WERI-Rb-1 (cell line): Measurements from ENCODE around the gene RPE65.
A peak's percentile ranks its signal among the peaks of the same experiment; 100 is the strongest.
"Not testable (repeated sequence)": the region's sequence is repeated elsewhere in the genome, so short reads cannot be mapped to it uniquely, and the experiment has no call there.

Experiments
- DNase-seq: peaks from one replicate; pipeline ENCODE4 v3.0.0-alpha.2; 2020
- H3K27ac ChIP-seq: fragments of 250-450 bp; sonication (Bioruptor Pico); 2 replicates; pipeline ENCODE4 v1.5.1; 2020; ENCODE audit warnings: mild to moderate bottlenecking, moderate library complexity
- H3K27me3 ChIP-seq: fragments of 250-450 bp; sonication (Bioruptor Pico); 2 replicates; pipeline ENCODE4 v1.5.1; 2021; ENCODE audit warnings: mild to moderate bottlenecking, low read depth, moderate library complexity; ENCODE audit not compliant: insufficient read depth, severe bottlenecking
- H3K36me3 ChIP-seq: fragments of 250-450 bp; sonication (Bioruptor Pico); 2 replicates; pipeline ENCODE4 v1.5.1; 2020; ENCODE audit warnings: mild to moderate bottlenecking, moderate library complexity
- H3K4me3 ChIP-seq: 2 replicates; pipeline ENCODE4 v1.5.1; 2011; ENCODE audit warnings: low read depth, mild to moderate bottlenecking, control low read depth, low read length
- H3K9me3 ChIP-seq: fragments of 250-450 bp; sonication (Bioruptor Pico); 2 replicates; pipeline ENCODE4 v1.5.1; 2021; ENCODE audit warnings: mild to moderate bottlenecking, moderate library complexity; ENCODE audit not compliant: severe bottlenecking
- CTCF ChIP-seq: IDR thresholded peaks from 2 replicates; pipeline ENCODE4 v1.5.1; 2011; ENCODE audit warnings: low read depth, mild to moderate bottlenecking, control low read depth, inconsistent platforms, low read length

The RPE65 gene

GRCh38 chr1:68479501-68479900 is 29.7 kb upstream of the RPE65 start:
- H3K9me3 ChIP-seq: no peaks in the 10 kb centered on the region
- H3K4me3 ChIP-seq: no peak overlapping the region
- no peak overlapping the region for H3K27ac ChIP-seq
- no peak for TF ChIP-seq CTCF
- no peaks in the 10 kb centered on the region for H3K27me3 ChIP-seq
- DNase-seq: no peak
- H3K36me3 ChIP-seq: peaks cover 64% of the 10 kb centered on the region

- no peak overlapping the region for H3K4me3 ChIP-seq
- no peak overlapping the region for H3K27ac ChIP-seq
- DNase-seq: no peak
- no peaks in the 10 kb centered on the region for H3K9me3 ChIP-seq
- H3K36me3 ChIP-seq: peaks cover 60% of the 10 kb centered on the region
- no peak for TF ChIP-seq CTCF
- no peaks in the 10 kb centered on the region for H3K27me3 ChIP-seq
Observed at GRCh38 chr1:68478662-68479061, 28.9 kb upstream of the RPE65 start.

- not testable (repeated sequence) for H3K27me3 ChIP-seq, H3K27ac ChIP-seq, DNase-seq, H3K4me3 ChIP-seq, H3K9me3 ChIP-seq
- peaks cover 42% of the 10 kb centered on the region for H3K36me3 ChIP-seq
Observed at GRCh38 chr1:68476626-68477025, 26.9 kb upstream of the RPE65 start.

DNA sequence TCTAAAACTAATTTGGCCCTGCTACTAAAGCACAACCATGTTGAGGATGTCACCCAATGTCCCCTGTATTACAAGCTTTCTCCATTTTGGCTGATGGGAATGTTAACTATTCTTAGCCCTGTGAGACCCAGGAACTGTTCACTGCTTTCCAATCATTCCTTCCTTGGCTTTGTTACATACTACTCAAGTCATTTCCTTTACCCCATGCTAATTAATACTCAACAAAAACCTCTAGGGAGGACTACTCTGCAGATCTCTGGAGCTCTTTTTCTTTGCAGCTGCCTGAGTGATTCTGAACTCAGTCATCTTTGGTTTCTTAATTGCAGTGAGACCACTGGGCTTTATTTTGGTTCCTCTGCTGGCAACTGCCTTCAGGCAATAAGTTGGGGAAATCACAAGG is 23.3 kb upstream of the RPE65 start:
- DNase-seq: no peak
- Histone ChIP-seq H3K4me3 (no peak overlapping the region), H3K36me3 (peaks cover 12% of the 10 kb centered on the region), H3K27ac (no peak overlapping the region), H3K27me3 (no peaks in the 10 kb centered on the region), H3K9me3 (no peaks in the 10 kb centered on the region)
- no peak for TF ChIP-seq CTCF

- Histone ChIP-seq H3K27ac (no peak overlapping the region), H3K4me3 (no peak overlapping the region), H3K9me3 (no peaks in the 10 kb centered on the region), H3K36me3 (no peaks in the 10 kb centered on the region), H3K27me3 (no peaks in the 10 kb centered on the region)
- DNase-seq: no peak
- peak; percentile 19; the same call in 1 of the 2 replicates for TF ChIP-seq CTCF
Observed at GRCh38 chr1:68470388-68470970, 20.7 kb upstream of the RPE65 start.

- TF ChIP-seq CTCF: no peak
- H3K9me3 ChIP-seq: peaks cover 6% of the 10 kb centered on the region
- no peak overlapping the region for H3K27ac ChIP-seq
- H3K36me3 ChIP-seq: no peaks in the 10 kb centered on the region
- DNase-seq: no peak
- no peaks in the 10 kb centered on the region for H3K27me3 ChIP-seq
- no peak overlapping the region for H3K4me3 ChIP-seq
Observed at GRCh38 chr1:68464891-68465290, 15.1 kb upstream of the RPE65 start.
